Endometrial microvascular endothelial cells (primary cell): ENCODE data around the gene CD200R1L. TPM values are rescaled to one million over a fixed set of nuclear protein-coding genes. Genes with fewer than 3 reads are reported as not detected.

Source experiments
- in situ Hi-C: cut with HindIII; loops from 2 replicates; pipeline ENCODE4 v1.10.0; 2017; ENCODE audit warnings: low sequenced_read_pairs, low pct_unique_long_range_greater_than_20kb; ENCODE audit errors: inconsistent ontology term
- total RNA-seq: library from RNA; depleted of rRNA; stranded (reverse); fragments of >200 nt; gene quantifications from one replicate; pipeline ENCODE4 v1.2.3, GENCODE V29; 2015; ENCODE audit errors: inconsistent ontology term

The CD200R1L gene
- total RNA-seq, 1 donor from 2014 or later: not detected

- in situ Hi-C loops: no loop called here
Observed at GRCh38 chr3:112774293-112774926, 72.3 kb downstream of the CD200R1L start.

- in situ Hi-C loops: no loop called here
Observed at GRCh38 chr3:112773864-112774263, 72.8 kb downstream of the CD200R1L start.

- in situ Hi-C loops: no loop called here
Observed at GRCh38 chr3:112770951-112771350, 75.7 kb downstream of the CD200R1L start.

GRCh38 chr3:112770032-112770626, 76.5 kb downstream of the CD200R1L start:
- in situ Hi-C loops: no loop called here

- in situ Hi-C loops: no loop called here
Observed at GRCh38 chr3:112769286-112769978, 77.2 kb downstream of the CD200R1L start.

- in situ Hi-C loops: no loop called here
Observed at GRCh38 chr3:112767777-112768176, 78.9 kb downstream of the CD200R1L start.

- in situ Hi-C loops: no loop called here
Observed at GRCh38 chr3:112767177-112767576, 79.5 kb downstream of the CD200R1L start.

Other genes starting within 250 kb of the CD200R1L start
- 0.93 TPM for gene CCDC80, start 205.7 kb downstream of the CD200R1L start, total RNA-seq
- not detected for gene CD200R1, start 128.2 kb upstream of the CD200R1L start, total RNA-seq
- gene GTPBP8, start 144.1 kb upstream of the CD200R1L start, total RNA-seq: 37.1 TPM